ENCODE measurements around the gene SMC2.
A peak's percentile ranks its signal among the peaks of the same experiment; 100 is the strongest.

SMC2 gene

DNA sequence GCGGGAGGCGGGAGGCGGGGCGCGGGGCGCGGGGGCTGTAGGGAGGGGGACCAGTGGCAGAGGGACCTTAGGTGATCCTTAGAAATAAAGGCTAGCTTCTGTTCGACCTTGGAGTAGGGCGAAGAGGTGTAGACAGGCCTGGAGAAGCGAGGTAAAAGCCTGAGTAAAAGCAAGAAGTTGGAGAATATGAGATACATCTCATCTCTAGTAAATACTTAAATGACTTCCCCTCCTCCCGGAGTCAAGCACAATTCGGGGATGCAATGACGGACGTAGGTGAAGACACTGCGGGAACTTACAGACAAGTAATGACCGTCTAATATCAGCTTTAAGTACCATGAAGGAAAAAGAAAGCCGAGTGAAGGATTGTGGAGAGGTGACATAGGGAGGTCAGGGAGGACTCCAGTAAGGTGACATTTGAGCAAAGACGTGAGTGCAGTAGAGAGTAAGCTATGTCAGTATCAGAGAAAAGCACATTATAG, 466 bp downstream of the SMC2 start:
- Histone ChIP-seq H3K9me3 (ENCODE audit: low read length) (no peaks in the 10 kb centered on the region), H3K27ac (ENCODE audit: low read depth, low read length, poor library complexity, severe bottlenecking) (peak overlapping the region; percentile 86), H3F3A (ENCODE audit: insufficient read depth, low read length) (no peaks in the 10 kb centered on the region), H3K36me3 (ENCODE audit: insufficient read depth, low read length) (peaks cover 25% of the 10 kb centered on the region; the same call in 1 of the 2 replicates), H3K9me2 (ENCODE audit: low read depth, low read length) (no peaks in the 10 kb centered on the region), H3K9ac (ENCODE audit: low read length) (peak overlapping the region; percentile 88), H3K79me2 (ENCODE audit: insufficient read depth, low read length) (peaks cover 37% of the 10 kb centered on the region), H3K4me1 (ENCODE audit: insufficient read depth, low read length, severe bottlenecking) (peaks cover 33% of the 10 kb centered on the region), H3K27me3 (ENCODE audit: insufficient read depth, low read length) (no peaks in the 10 kb centered on the region), H3K4me3 (ENCODE audit: low read depth, low read length, poor library complexity, severe bottlenecking) (peak overlapping the region; percentile 85), H2AFZ (ENCODE audit: low read length) (no peak overlapping the region), H3K4me2 (ENCODE audit: low read length) (peak overlapping the region; percentile 92), H4K20me1 (ENCODE audit: insufficient read depth, low read length) (no peaks in the 10 kb centered on the region)
- TF ChIP-seq, protein P1, sequence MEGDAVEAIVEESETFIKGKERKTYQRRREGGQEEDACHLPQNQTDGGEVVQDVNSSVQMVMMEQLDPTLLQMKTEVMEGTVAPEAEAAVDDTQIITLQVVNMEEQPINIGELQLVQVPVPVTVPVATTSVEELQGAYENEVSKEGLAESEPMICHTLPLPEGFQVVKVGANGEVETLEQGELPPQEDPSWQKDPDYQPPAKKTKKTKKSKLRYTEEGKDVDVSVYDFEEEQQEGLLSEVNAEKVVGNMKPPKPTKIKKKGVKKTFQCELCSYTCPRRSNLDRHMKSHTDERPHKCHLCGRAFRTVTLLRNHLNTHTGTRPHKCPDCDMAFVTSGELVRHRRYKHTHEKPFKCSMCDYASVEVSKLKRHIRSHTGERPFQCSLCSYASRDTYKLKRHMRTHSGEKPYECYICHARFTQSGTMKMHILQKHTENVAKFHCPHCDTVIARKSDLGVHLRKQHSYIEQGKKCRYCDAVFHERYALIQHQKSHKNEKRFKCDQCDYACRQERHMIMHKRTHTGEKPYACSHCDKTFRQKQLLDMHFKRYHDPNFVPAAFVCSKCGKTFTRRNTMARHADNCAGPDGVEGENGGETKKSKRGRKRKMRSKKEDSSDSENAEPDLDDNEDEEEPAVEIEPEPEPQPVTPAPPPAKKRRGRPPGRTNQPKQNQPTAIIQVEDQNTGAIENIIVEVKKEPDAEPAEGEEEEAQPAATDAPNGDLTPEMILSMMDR (IDR thresholded peaks at IDR 0.05; ENCODE audit: low read length), result no peak
- no peak for TF ChIP-seq EZH2 (IDR thresholded peaks at IDR 0.05; ENCODE audit: borderline replicate concordance, low read length)

- Histone ChIP-seq H3K27me3 (ENCODE audit: insufficient read depth, low read length) (no peaks in the 10 kb centered on the region), H3K4me1 (ENCODE audit: insufficient read depth, low read length, severe bottlenecking) (peaks cover 20% of the 10 kb centered on the region), H3K4me2 (ENCODE audit: low read length) (no peak overlapping the region), H3K9me3 (ENCODE audit: low read length) (no peaks in the 10 kb centered on the region), H3K9ac (ENCODE audit: low read length) (no peak overlapping the region), H3K27ac (ENCODE audit: low read depth, low read length, poor library complexity, severe bottlenecking) (no peak overlapping the region), H3K79me2 (ENCODE audit: insufficient read depth, low read length) (peaks cover 36% of the 10 kb centered on the region), H3K9me2 (ENCODE audit: low read depth, low read length) (no peaks in the 10 kb centered on the region), H3F3A (ENCODE audit: insufficient read depth, low read length) (no peaks in the 10 kb centered on the region), H3K36me3 (ENCODE audit: insufficient read depth, low read length) (peaks cover 75% of the 10 kb centered on the region), H2AFZ (ENCODE audit: low read length) (no peak overlapping the region), H3K4me3 (ENCODE audit: low read depth, low read length, poor library complexity, severe bottlenecking) (no peak overlapping the region), H4K20me1 (ENCODE audit: insufficient read depth, low read length) (no peaks in the 10 kb centered on the region)
- TF ChIP-seq, protein P1 (IDR thresholded peaks at IDR 0.05; ENCODE audit: low read length), result no peak
- TF ChIP-seq EZH2 (IDR thresholded peaks at IDR 0.05; ENCODE audit: borderline replicate concordance, low read length), result no peak
These were observed 5.5 kb downstream of the SMC2 start for GRCh38 chr9:104099630-104100029.

- H3K36me3 ChIP-seq (ENCODE audit: insufficient read depth, low read length), result peaks cover 94% of the 10 kb centered on the region
These were observed 10.3 kb downstream of the SMC2 start for GRCh38 chr9:104104360-104104759.

More at GRCh38 chr9:104104360-104104759, 10.3 kb downstream of the SMC2 start:
- Histone ChIP-seq H3K9me2 (ENCODE audit: low read depth, low read length) (no peaks in the 10 kb centered on the region), H3K4me3 (ENCODE audit: low read depth, low read length, poor library complexity, severe bottlenecking) (no peak overlapping the region), H3K27ac (ENCODE audit: low read depth, low read length, poor library complexity, severe bottlenecking) (no peak overlapping the region), H3K4me1 (ENCODE audit: insufficient read depth, low read length, severe bottlenecking) (no peaks in the 10 kb centered on the region), H3K9ac (ENCODE audit: low read length) (no peak overlapping the region), H3K4me2 (ENCODE audit: low read length) (no peak overlapping the region), H3K27me3 (ENCODE audit: insufficient read depth, low read length) (no peaks in the 10 kb centered on the region), H3K9me3 (ENCODE audit: low read length) (no peaks in the 10 kb centered on the region), H3K79me2 (ENCODE audit: insufficient read depth, low read length) (no peaks in the 10 kb centered on the region), H4K20me1 (ENCODE audit: insufficient read depth, low read length) (no peaks in the 10 kb centered on the region), H2AFZ (ENCODE audit: low read length) (no peak overlapping the region), H3F3A (ENCODE audit: insufficient read depth, low read length) (no peaks in the 10 kb centered on the region)
- no peak for TF ChIP-seq EZH2 (IDR thresholded peaks at IDR 0.05; ENCODE audit: borderline replicate concordance, low read length)
- TF ChIP-seq, protein P1 (IDR thresholded peaks at IDR 0.05; ENCODE audit: low read length), result no peak

Data from OCI-LY1 (cell line).